GM19238 (cell line): Measurements from ENCODE around the gene NPEPPS.
"Not testable (repeated sequence)": the region's sequence is repeated elsewhere in the genome, so short reads cannot be mapped to it uniquely, and the experiment has no call there.

ENCODE experiments used
- DNase-seq: peaks from one replicate; pipeline ENCODE4 v3.0.0; 2011; ENCODE audit warnings: low spot score; ENCODE audit not compliant: insufficient read length

Gene NPEPPS

DNA sequence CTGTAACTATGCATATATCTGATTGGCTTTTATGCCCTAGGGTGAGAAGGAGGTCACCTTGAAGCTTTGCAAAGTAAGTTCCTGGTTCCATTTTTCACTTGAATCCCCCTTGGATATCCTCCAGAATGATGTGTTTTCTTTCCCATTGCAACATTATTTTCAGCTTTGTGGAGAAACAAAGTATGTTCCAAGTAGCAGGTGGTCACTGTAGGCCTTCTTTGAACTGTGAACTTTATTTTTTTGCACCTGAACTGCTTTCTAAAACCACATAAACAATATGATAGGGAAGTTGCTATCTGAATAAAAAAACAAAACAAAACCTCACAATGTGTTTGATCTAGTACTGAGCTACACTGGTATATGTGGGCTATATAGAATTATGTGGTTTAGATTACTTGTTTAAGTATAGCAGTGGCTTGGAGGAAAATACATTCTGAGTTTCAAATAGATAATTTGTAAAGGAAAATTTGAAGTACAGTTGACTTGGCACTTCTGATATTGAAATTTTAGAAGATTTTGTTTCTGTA lies 29.7 kb downstream of the NPEPPS start:
- not testable (repeated sequence) for DNase-seq

GRCh38 chr17:47561698-47562405 lies 30.9 kb downstream of the NPEPPS start:
- DNase-seq, result not testable (repeated sequence)

DNA sequence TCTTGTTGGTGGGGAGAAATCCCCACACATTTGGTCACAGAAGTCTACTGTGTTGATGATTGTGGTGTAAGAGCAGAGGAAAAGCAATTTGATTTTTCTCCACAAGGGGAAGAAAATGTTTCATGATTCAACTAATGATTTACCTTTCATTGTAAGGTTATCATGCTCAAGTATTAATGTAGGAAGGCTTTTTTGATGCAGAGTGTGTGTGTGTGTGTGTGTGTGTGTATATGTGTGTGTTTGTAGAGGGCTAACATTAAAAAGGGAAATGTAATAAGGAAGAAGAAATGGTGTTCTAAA lies 31.4 kb downstream of the NPEPPS start:
- DNase-seq, result not testable (repeated sequence)

DNA sequence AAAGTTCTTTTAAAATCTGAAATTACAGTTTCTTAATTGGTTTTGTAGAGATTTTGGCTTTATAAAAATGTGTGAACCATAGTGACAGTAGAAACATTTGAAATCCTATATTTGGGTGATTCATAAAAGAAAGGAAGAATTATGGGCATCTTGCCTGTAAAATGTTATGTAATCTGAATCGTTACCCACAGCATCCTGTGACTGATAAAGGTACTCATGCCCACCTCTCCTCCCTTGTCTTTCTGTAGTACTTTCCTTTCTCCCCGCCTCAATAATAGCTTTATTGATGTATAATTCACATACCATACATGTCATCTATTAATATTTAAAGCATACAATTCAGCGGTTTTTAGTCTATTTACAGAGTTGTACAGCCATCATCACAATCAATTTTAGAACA lies 36.4 kb downstream of the NPEPPS start:
- not testable (repeated sequence) for DNase-seq

GRCh38 chr17:47572561-47572960 lies 41.7 kb downstream of the NPEPPS start:
- not testable (repeated sequence) for DNase-seq

DNA sequence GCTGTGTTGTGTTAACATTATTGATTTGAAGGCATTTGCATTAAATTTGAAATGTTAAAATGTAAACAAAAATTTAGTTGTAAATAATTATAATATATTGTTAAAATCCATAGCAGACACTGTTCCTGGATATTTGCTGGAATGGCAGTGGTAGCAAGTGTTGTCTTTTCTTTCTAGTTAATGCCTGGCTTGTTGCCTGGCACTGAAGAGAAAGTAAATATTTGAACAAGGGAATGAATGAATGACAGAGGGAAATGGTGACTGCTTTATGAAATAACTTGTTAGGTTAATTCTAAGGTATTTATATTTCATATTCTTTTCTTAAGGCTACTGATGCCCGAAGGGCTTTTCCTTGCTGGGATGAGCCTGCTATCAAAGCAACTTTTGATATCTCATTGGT lies 51.5 kb downstream of the NPEPPS start:
- DNase-seq, result not testable (repeated sequence)

DNA sequence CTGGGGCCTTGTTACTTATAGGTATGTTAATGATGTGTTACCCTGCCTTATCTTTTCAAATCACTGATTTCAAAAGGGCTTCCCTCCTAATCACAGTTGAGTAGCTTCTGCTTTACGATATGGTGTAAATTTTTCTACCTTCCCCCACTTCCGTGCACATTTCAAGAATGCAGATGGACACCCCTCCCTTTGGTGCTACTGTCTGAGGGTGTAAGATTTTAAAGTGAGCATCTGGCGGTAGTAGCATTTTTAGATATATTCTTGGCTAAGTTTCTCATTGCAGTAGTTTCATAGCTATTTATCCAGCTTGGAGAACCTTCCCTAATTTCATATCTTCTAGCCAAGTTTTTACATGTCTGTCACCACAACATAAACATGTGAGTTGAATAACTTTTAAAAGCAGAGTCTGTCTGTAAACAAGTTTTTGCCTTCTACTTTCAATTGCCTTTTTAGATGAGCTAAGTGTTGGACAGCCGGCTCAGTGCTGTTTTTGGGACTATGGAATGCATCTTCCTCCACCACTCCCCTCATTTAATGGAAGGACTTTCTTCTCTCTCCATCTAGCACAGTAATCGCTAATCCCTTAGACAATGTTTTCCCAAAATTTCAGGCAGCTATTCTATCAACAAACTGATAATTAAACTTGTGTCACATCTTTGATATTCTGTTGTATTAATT lies 55.6 kb downstream of the NPEPPS start:
- DNase-seq, result not testable (repeated sequence)

DNA sequence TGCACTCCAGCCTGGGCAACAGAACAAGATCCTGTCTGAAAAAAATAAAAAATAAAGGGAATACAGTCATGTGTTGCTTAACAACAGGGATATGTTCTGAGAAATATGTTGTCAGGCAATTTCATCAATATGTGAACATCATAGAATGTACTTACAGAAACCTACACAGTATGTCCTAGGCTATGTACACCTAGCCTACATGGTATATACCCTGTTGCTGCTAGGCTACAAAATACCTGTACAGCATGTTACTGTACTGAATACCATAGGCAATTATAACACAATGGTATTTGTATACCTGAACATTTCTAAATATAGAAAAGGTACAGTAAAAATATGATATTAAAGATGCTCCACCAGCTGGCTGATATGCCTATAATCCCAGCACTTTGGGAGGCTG lies 62.6 kb downstream of the NPEPPS start:
- DNase-seq, result not testable (repeated sequence)

GRCh38 chr17:47603830-47604597 lies 73.1 kb downstream of the NPEPPS start:
- no peak for DNase-seq

GRCh38 chr17:47604598-47604927 lies 73.7 kb downstream of the NPEPPS start:
- no peak for DNase-seq

GRCh38 chr17:47605011-47605410 lies 74.1 kb downstream of the NPEPPS start:
- DNase-seq, result no peak

- no peak for DNase-seq
Observed at GRCh38 chr17:47607481-47607880, 76.6 kb downstream of the NPEPPS start.

- DNase-seq, result no peak
Observed at GRCh38 chr17:47611372-47612350, 80.8 kb downstream of the NPEPPS start.

DNA sequence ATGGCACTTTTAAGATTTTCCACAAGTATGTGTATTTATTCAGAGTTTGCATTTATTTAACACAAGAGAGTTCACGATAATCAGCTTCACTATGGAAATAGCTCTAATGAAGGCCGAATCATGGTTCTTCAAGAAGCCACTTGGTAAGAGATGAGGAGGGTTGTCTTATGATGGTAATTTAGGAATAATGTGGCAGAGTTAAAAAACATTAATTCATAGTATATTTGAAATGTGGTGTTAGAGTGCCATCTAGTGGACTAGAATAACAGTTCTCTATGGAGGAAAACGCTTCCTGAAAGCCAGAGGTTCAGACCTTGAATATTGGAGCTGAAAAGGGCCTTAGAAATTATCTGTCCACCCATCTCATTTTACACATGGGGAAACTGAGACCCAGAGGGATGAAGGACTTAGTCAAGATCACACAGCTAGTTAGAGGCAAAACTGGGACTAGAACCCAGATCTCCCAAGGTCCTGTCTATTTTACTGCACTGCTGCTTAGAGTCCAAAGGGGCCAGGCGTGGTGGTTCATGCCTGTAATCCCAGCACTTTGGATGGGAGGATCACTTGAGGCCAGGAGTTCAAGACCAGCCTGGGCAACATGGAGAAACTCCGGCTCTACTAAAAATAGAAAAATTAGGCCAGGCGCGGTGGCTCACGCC lies 85.0 kb downstream of the NPEPPS start:
- DNase-seq, result no peak

GRCh38 chr17:47618410-47618809 lies 87.5 kb downstream of the NPEPPS start:
- DNase-seq, result no peak

GRCh38 chr17:47620503-47621245 lies 89.8 kb downstream of the NPEPPS start:
- DNase-seq, result no peak

DNA sequence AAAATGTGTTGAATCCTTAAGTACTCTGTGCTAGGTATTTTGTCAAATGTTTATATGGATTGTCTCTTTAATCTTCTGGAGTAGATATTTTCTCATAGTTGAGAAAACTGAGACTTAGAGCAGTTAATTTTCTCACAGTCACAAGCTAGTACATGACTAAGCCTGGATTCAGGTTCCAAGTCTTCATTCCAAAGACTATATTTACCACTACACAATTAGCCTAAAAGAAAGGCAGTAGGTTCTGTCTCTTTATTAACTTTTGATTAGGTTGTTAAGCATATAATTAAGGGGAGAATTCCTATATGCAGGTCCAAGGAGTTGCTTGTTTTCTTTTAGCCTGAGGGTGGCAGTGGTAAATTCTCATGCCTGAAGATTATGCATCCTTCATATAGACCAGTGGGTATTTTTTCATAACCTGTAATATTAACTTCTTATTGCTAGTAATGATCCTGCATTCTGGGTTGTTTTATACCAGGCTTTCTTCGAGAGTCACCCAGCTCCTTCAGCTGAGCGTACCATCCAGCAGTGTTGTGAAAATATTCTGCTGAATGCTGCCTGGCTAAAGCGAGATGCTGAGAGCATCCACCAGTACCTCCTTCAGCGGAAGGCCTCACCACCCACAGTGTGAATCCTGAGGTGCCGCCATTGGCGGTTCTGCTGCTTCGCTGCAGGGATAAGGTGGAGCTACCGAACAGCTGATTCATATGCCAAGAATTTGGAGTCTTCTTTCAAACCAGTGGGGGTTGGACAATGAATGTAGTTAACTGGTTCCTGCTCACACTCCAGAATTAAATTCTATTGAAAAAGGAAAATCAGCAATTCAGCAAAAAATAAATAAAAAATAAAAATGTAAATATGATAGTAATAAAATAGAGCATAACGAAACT lies 90.6 kb downstream of the NPEPPS start:
- no peak for DNase-seq

- DNase-seq, result no peak
Observed at GRCh38 chr17:47622180-47622549, 91.3 kb downstream of the NPEPPS start.

- no peak for DNase-seq
Observed at GRCh38 chr17:47624727-47625068, 93.8 kb downstream of the NPEPPS start.
